Vagina (tissue), 2 donors: ENCODE measurements around the gene C2orf49. TPM values are rescaled to one million over a fixed set of nuclear protein-coding genes. Genes with fewer than 3 reads are reported as not detected.

Experiments
- DNase-seq, 2 donors: peaks; one replicate each; pipeline ENCODE4 v3.0.0-alpha.2; 2017; ENCODE audit errors: extremely low spot score in 2 of 2
- H3K27ac ChIP-seq: fragments of 200-600 bp; sonication (generic); one replicate; pipeline ENCODE4 v1.5.1; 2019
- H3K27me3 ChIP-seq: fragments of 200-600 bp; sonication (generic); one replicate; pipeline ENCODE4 v1.5.1; 2019
- H3K36me3 ChIP-seq, 2 donors: fragments of 200-600 bp; sonication (generic); one replicate each; pipeline ENCODE4 v1.5.1; 2017 to 2019
- H3K4me1 ChIP-seq: fragments of 200-600 bp; sonication (generic); one replicate; pipeline ENCODE4 v1.5.1; 2019
- H3K4me3 ChIP-seq, 2 donors: fragments of 200-600 bp; sonication (generic); 1 replicate in 1 of 2; 2 replicates in 1 of 2; pipeline ENCODE4 v1.5.1; 2016 to 2019
- H3K9me3 ChIP-seq: fragments of 200-600 bp; sonication (generic); one replicate; pipeline ENCODE4 v1.5.1; 2019
- CTCF ChIP-seq, 3 experiments: fragments of 450-650 bp in 2 of 3; fragments of 200-600 bp in 1 of 3; sonication (generic) in 1 of 3; IDR thresholded peaks; one replicate each; pipeline ENCODE4 v1.5.1; 2017 to 2019; ENCODE audit warnings: antibody characterized with exemption in 3 of 3, mild to moderate bottlenecking in 2 of 3, moderate library complexity in 2 of 3
- POLR2A ChIP-seq, 2 donors: fragments of 450-650 bp; IDR thresholded peaks; one replicate each; pipeline ENCODE4 v1.6.1; 2017; ENCODE audit warnings: antibody characterized with exemption in 2 of 2, mild to moderate bottlenecking in 2 of 2, moderate library complexity in 2 of 2
- POLR2AphosphoS5 ChIP-seq, 2 donors: sonication (generic); formaldehyde crosslinking; IDR thresholded peaks; one replicate each; pipeline ENCODE4 v1.9.0; 2017; ENCODE audit warnings: antibody characterized with exemption in 2 of 2, mild to moderate bottlenecking in 2 of 2, low read depth in 1 of 2; ENCODE audit not compliant: insufficient read depth in 1 of 2
- intact Hi-C: fragments of 100-400 bp; cut with DNase I; formaldehyde crosslinking; loops from one replicate; pipeline ENCODE4 v1.15.1; 2023
- total RNA-seq: library from RNA; depleted of rRNA; stranded (reverse); fragments of >200 nt; gene quantifications from one replicate; pipeline ENCODE4 v1.2.3, GENCODE V29; 2016

C2orf49 gene
- total RNA-seq, 1 donor from 2014 or later = 14.0 TPM

GRCh38 chr2:105365206-105365605 lies 27.9 kb downstream of the C2orf49 start:
- H3K4me1 ChIP-seq = peaks cover 3% of the 10 kb centered on the region
- H3K4me3 ChIP-seq = no peak overlapping the region
- H3K27ac ChIP-seq = no peak overlapping the region
- DNase-seq = no peak
- H3K27me3 ChIP-seq = no peaks in the 10 kb centered on the region
- TF ChIP-seq CTCF (IDR thresholded peaks at IDR 0.05) = no peak
- no peak for TF ChIP-seq POLR2A (IDR thresholded peaks at IDR 0.05)
- no peak for TF ChIP-seq POLR2AphosphoS5 (IDR thresholded peaks at IDR 0.05; ENCODE audit: insufficient read depth in 1 of 2, low read depth in 1 of 2)
- H3K36me3 ChIP-seq = peaks cover 0 to 21% of the 10 kb centered on the region in 2 donors
- intact Hi-C loops = no loop called here
- H3K9me3 ChIP-seq = no peaks in the 10 kb centered on the region

GRCh38 chr2:105368759-105369408 lies 31.5 kb downstream of the C2orf49 start:
- Histone ChIP-seq H3K27me3 (no peaks in the 10 kb centered on the region), H3K9me3 (no peaks in the 10 kb centered on the region), H3K4me3 (no peak overlapping the region), H3K27ac (no peak overlapping the region), H3K36me3 (peaks cover 0 to 5% of the 10 kb centered on the region in 2 donors), H3K4me1 (peaks cover 16% of the 10 kb centered on the region)
- intact Hi-C loops = no loop called here
- TF ChIP-seq POLR2A (IDR thresholded peaks at IDR 0.05) (no peak), POLR2AphosphoS5 (IDR thresholded peaks at IDR 0.05; ENCODE audit: insufficient read depth in 1 of 2, low read depth in 1 of 2) (no peak), CTCF (IDR thresholded peaks at IDR 0.05) (no peak)
- DNase-seq = peak in 1 of 2 donors; percentile 62

- no peaks in the 10 kb centered on the region for H3K9me3 ChIP-seq
- TF ChIP-seq CTCF (IDR thresholded peaks at IDR 0.05) (peak; percentile 91 to 95 (median 94)), POLR2AphosphoS5 (IDR thresholded peaks at IDR 0.05; ENCODE audit: insufficient read depth in 1 of 2, low read depth in 1 of 2) (peak in 1 of 2 donors; percentile 55), POLR2A (IDR thresholded peaks at IDR 0.05) (no peak)
- no peak for DNase-seq
- intact Hi-C loops = loop anchor here (5.0 kb wide), 1 partner anchor 152 kb away; no protein-coding TSS in a partner anchor
- H3K4me3 ChIP-seq = no peak overlapping the region
- H3K27me3 ChIP-seq = no peaks in the 10 kb centered on the region
- peaks cover 0 to 5% of the 10 kb centered on the region in 2 donors for H3K36me3 ChIP-seq
- no peak overlapping the region for H3K27ac ChIP-seq
- peaks cover 25% of the 10 kb centered on the region for H3K4me1 ChIP-seq
These were observed 32.7 kb downstream of the C2orf49 start for GRCh38 chr2:105369777-105370690.

- no peak for TF ChIP-seq POLR2A (IDR thresholded peaks at IDR 0.05)
- intact Hi-C loops = loop anchor here (5.0 kb wide), 1 partner anchor 151 kb away; no protein-coding TSS in a partner anchor
- no peak overlapping the region for H3K27ac ChIP-seq
These were observed 33.8 kb downstream of the C2orf49 start for GRCh38 chr2:105371156-105371555.

GRCh38 chr2:105371810-105372209 lies 34.5 kb downstream of the C2orf49 start:
- Histone ChIP-seq H3K4me3 (no peak overlapping the region), H3K9me3 (no peaks in the 10 kb centered on the region), H3K27ac (no peak overlapping the region), H3K27me3 (no peaks in the 10 kb centered on the region), H3K4me1 (peaks cover 32% of the 10 kb centered on the region), H3K36me3 (no peaks in the 10 kb centered on the region)
- intact Hi-C loops = loop anchor here (5.0 kb wide), 1 partner anchor 150 kb away; no protein-coding TSS in a partner anchor
- DNase-seq = no peak
- TF ChIP-seq POLR2AphosphoS5 (IDR thresholded peaks at IDR 0.05; ENCODE audit: insufficient read depth in 1 of 2, low read depth in 1 of 2) (no peak), CTCF (IDR thresholded peaks at IDR 0.05) (no peak), POLR2A (IDR thresholded peaks at IDR 0.05) (no peak)

More at GRCh38 chr2:105371156-105371555, 33.8 kb downstream of the C2orf49 start:
- no peak for DNase-seq
- no peak overlapping the region for H3K4me3 ChIP-seq
- peaks cover 32% of the 10 kb centered on the region for H3K4me1 ChIP-seq
- H3K27me3 ChIP-seq = no peaks in the 10 kb centered on the region
- no peaks in the 10 kb centered on the region for H3K9me3 ChIP-seq
- H3K36me3 ChIP-seq = peaks cover 0 to 2% of the 10 kb centered on the region in 2 donors
